Tongue (tissue), 2 donors: ENCODE measurements around the gene PPP4R3A. TPM values are rescaled to one million over a fixed set of nuclear protein-coding genes. Genes with fewer than 3 reads are reported as not detected.
A peak's percentile ranks its signal among the peaks of the same experiment; 100 is the strongest.
"Not testable (repeated sequence)": the region's sequence is repeated elsewhere in the genome, so short reads cannot be mapped to it uniquely, and the experiment has no call there.

Source experiments
- DNase-seq: peaks from one replicate; pipeline ENCODE4 v3.0.0-alpha.2; 2015
- total RNA-seq: library from RNA; depleted of rRNA; stranded (reverse); fragments of >200 nt; gene quantifications from one replicate; pipeline ENCODE4 v1.2.3, GENCODE V29; 2014

The PPP4R3A gene
- total RNA-seq, 1 donor from 2014 or later = 108 TPM

- not testable (repeated sequence) for DNase-seq
Measured at GRCh38 chr14:91436266-91436665, 73.8 kb downstream of the PPP4R3A start.

GRCh38 chr14:91429385-91429784 is 80.7 kb downstream of the PPP4R3A start:
- no peak for DNase-seq

GRCh38 chr14:91428931-91429330 is 81.2 kb downstream of the PPP4R3A start:
- not testable (repeated sequence) for DNase-seq

- DNase-seq = not testable (repeated sequence)
Measured at GRCh38 chr14:91425531-91425944, 84.6 kb downstream of the PPP4R3A start.

- DNase-seq = no peak
Measured at GRCh38 chr14:91424813-91425530, 85.1 kb downstream of the PPP4R3A start.

- no peak for DNase-seq
Measured at GRCh38 chr14:91420686-91421085, 89.4 kb downstream of the PPP4R3A start.

GRCh38 chr14:91419451-91419850 is 90.7 kb downstream of the PPP4R3A start:
- DNase-seq = no peak

- no peak for DNase-seq
Measured at GRCh38 chr14:91419044-91419397, 91.1 kb downstream of the PPP4R3A start.

GRCh38 chr14:91418387-91419043 is 91.6 kb downstream of the PPP4R3A start:
- peak; percentile 79 for DNase-seq

- peak; percentile 63 for DNase-seq
Measured at GRCh38 chr14:91417983-91418386, 92.1 kb downstream of the PPP4R3A start.

- DNase-seq = peak; percentile 71
Measured at GRCh38 chr14:91417120-91417982, 92.8 kb downstream of the PPP4R3A start, which contains the start of gene CCDC88C. TSS of gene CCDC88C (minus strand) at chr14:91417820. CDS start at chr14:91417690, 130 bp downstream.

- DNase-seq = peak; percentile 24
Measured at GRCh38 chr14:91416744-91417119, 93.4 kb downstream of the PPP4R3A start.

- no peak for DNase-seq
Measured at GRCh38 chr14:91415794-91416743, 94.0 kb downstream of the PPP4R3A start.

- no peak for DNase-seq
Measured at GRCh38 chr14:91414475-91414833, 95.7 kb downstream of the PPP4R3A start.

GRCh38 chr14:91413547-91414474 is 96.3 kb downstream of the PPP4R3A start:
- no peak for DNase-seq

GRCh38 chr14:91412939-91413338 is 97.2 kb downstream of the PPP4R3A start:
- DNase-seq = no peak

GRCh38 chr14:91410771-91411536 is 99.2 kb downstream of the PPP4R3A start:
- no peak for DNase-seq

GRCh38 chr14:91409928-91410718 is 100.0 kb downstream of the PPP4R3A start:
- DNase-seq = no peak

GRCh38 chr14:91409240-91409639 is 100.9 kb downstream of the PPP4R3A start:
- DNase-seq = not testable (repeated sequence)
